GF-D8 (cell line): ENCODE data around the gene PKNOX2.

Experiments
- DNase-seq: peaks from one replicate; lab custom pipeline; 2025; lab: John Stamatoyannopoulos, UW

The PKNOX2 gene

GRCh38 chr11:125443767-125444311 lies 279.3 kb downstream of the PKNOX2 start:
- no peak for DNase-seq

- DNase-seq = no peak
Measured at GRCh38 chr11:125445731-125446130, 281.2 kb downstream of the PKNOX2 start.

GRCh38 chr11:125446279-125446678 lies 281.7 kb downstream of the PKNOX2 start:
- DNase-seq = no peak

GRCh38 chr11:125447721-125448120 lies 283.2 kb downstream of the PKNOX2 start:
- no peak for DNase-seq

GRCh38 chr11:125448136-125448535 lies 283.6 kb downstream of the PKNOX2 start:
- no peak for DNase-seq

- no peak for DNase-seq
Measured at GRCh38 chr11:125449565-125449964, 285.0 kb downstream of the PKNOX2 start.

GRCh38 chr11:125451400-125452124 lies 287.0 kb downstream of the PKNOX2 start:
- DNase-seq = no peak

- no peak for DNase-seq
Measured at GRCh38 chr11:125452125-125452470, 287.5 kb downstream of the PKNOX2 start.

GRCh38 chr11:125454047-125454446 lies 289.5 kb downstream of the PKNOX2 start:
- DNase-seq = no peak

- DNase-seq = no peak
Measured at GRCh38 chr11:125455851-125456250, 291.3 kb downstream of the PKNOX2 start.

- DNase-seq = no peak
Measured at GRCh38 chr11:125457814-125458343, 293.3 kb downstream of the PKNOX2 start.

- DNase-seq = no peak
Measured at GRCh38 chr11:125460275-125460674, 295.7 kb downstream of the PKNOX2 start.

- no peak for DNase-seq
Measured at GRCh38 chr11:125463590-125464269, 299.2 kb downstream of the PKNOX2 start.

GRCh38 chr11:125464270-125464662 lies 299.7 kb downstream of the PKNOX2 start:
- DNase-seq = no peak

GRCh38 chr11:125464666-125465065 lies 300.1 kb downstream of the PKNOX2 start:
- no peak for DNase-seq

- DNase-seq = no peak
Measured at GRCh38 chr11:125465255-125465654, 300.7 kb downstream of the PKNOX2 start.

- DNase-seq = no peak
Measured at GRCh38 chr11:125465701-125466100, 301.1 kb downstream of the PKNOX2 start.

- DNase-seq = no peak
Measured at GRCh38 chr11:125468025-125468424, 303.5 kb downstream of the PKNOX2 start.

- no peak for DNase-seq
Measured at GRCh38 chr11:125468852-125469251, 304.3 kb downstream of the PKNOX2 start.

GRCh38 chr11:125470355-125470754 lies 305.8 kb downstream of the PKNOX2 start:
- no peak for DNase-seq

GRCh38 chr11:125476721-125477120 lies 312.2 kb downstream of the PKNOX2 start:
- DNase-seq = no peak

- DNase-seq = no peak
Measured at GRCh38 chr11:125479137-125479536, 314.6 kb downstream of the PKNOX2 start.

- no peak for DNase-seq
Measured at GRCh38 chr11:125481531-125481930, 317.0 kb downstream of the PKNOX2 start.
